HG02642 (cell line): Measurements from ENCODE around the gene ITPK1.

Experiments used
- ATAC-seq: cut with Tn5 transposase; IDR thresholded peaks from one replicate; pipeline ENCODE4 v1.9.1; 2021; ENCODE audit warnings: mild to moderate bottlenecking; ENCODE audit not compliant: unreplicated experiment, poor library complexity

Gene ITPK1

GRCh38 chr14:92887157-92887556, 228.6 kb downstream of the ITPK1 start:
- ATAC-seq: no peak
